HFFc6 (cell line): ENCODE data around the gene TDRD12. TPM values are rescaled to one million over a fixed set of nuclear protein-coding genes. Genes with fewer than 3 reads are reported as not detected.
"Not testable (repeated sequence)": the region's sequence is repeated elsewhere in the genome, so short reads cannot be mapped to it uniquely, and the experiment has no call there.

Experiments
- DNase-seq: peaks from one replicate; pipeline ENCODE4 v3.0.0-alpha.2; 2018
- H3K27ac Mint-ChIP-seq: 2 replicates; pipeline ENCODE4 v1.8.0; 2020; ENCODE audit warnings: mild to moderate bottlenecking, mixed read lengths
- H3K27me3 Mint-ChIP-seq: 2 replicates; pipeline ENCODE4 v1.8.0; 2021; ENCODE audit warnings: mild to moderate bottlenecking, moderate library complexity, mixed read lengths; ENCODE audit not compliant: insufficient read depth
- H3K36me3 Mint-ChIP-seq: 2 replicates; pipeline ENCODE4 v1.8.0; 2021; ENCODE audit warnings: low read depth, mixed read lengths
- H3K4me1 Mint-ChIP-seq: 2 replicates; pipeline ENCODE4 v1.8.0; 2020; ENCODE audit warnings: low read depth, mixed read lengths
- H3K4me3 Mint-ChIP-seq: 2 replicates; pipeline ENCODE4 v1.8.0; 2020; ENCODE audit warnings: mild to moderate bottlenecking, moderate library complexity, mixed read lengths
- H3K9me3 Mint-ChIP-seq: 2 replicates; pipeline ENCODE4 v1.8.0; 2020; ENCODE audit warnings: mild to moderate bottlenecking, mixed read lengths
- CTCF ChIP-seq: fragments of 200-600 bp; sonication (generic); IDR thresholded peaks from 2 replicates; pipeline ENCODE4 v1.5.0; 2021; ENCODE audit warnings: antibody characterized with exemption, mild to moderate bottlenecking
- total RNA-seq, 6 experiments: library from RNA; stranded (reverse); fragmentation: NEBNext Ultra II Directional; extraction: Animal tissue kit (Norgen Biotek cat#: 25700); gene quantifications; 2 replicates in 1 of 6; 3 replicates in 5 of 6; pipeline ENCODE4 v1.2.3, GENCODE V29; 2021

The TDRD12 gene
- total RNA-seq, 6 experiments from 2014 or later, result 0.07 to 0.31 (median 0.18) TPM; not detected in 1

GRCh38 chr19:32771596-32771995, 52.0 kb downstream of the TDRD12 start:
- H3K4me3 Mint-ChIP-seq, result no peak overlapping the region
- H3K27ac Mint-ChIP-seq, result no peak overlapping the region

GRCh38 chr19:32773126-32773525, 53.6 kb downstream of the TDRD12 start:
- H3K9me3 Mint-ChIP-seq, result no peaks in the 10 kb centered on the region; the same call in 1 of the 2 replicates
- no peak overlapping the region; the same call in 1 of the 2 replicates for H3K27ac Mint-ChIP-seq
- peak; percentile 28 for DNase-seq
- no peak for TF ChIP-seq CTCF
- H3K4me1 Mint-ChIP-seq, result peaks cover 7% of the 10 kb centered on the region
- peaks cover 5% of the 10 kb centered on the region; the same call in 1 of the 2 replicates for H3K36me3 Mint-ChIP-seq
- H3K4me3 Mint-ChIP-seq, result no peak overlapping the region
- peaks cover 6% of the 10 kb centered on the region for H3K27me3 Mint-ChIP-seq

More at GRCh38 chr19:32771596-32771995, 52.0 kb downstream of the TDRD12 start:
- DNase-seq, result no peak
- no peak for TF ChIP-seq CTCF
- no peaks in the 10 kb centered on the region; the same call in 1 of the 2 replicates for H3K9me3 Mint-ChIP-seq
- H3K4me1 Mint-ChIP-seq, result peaks cover 7% of the 10 kb centered on the region
- peaks cover 6% of the 10 kb centered on the region for H3K27me3 Mint-ChIP-seq
- H3K36me3 Mint-ChIP-seq, result peaks cover 5% of the 10 kb centered on the region; the same call in 1 of the 2 replicates

GRCh38 chr19:32779082-32779481, 59.5 kb downstream of the TDRD12 start:
- H3K27me3 Mint-ChIP-seq, result peaks cover 19% of the 10 kb centered on the region
- H3K36me3 Mint-ChIP-seq, result peaks cover 8% of the 10 kb centered on the region
- no peak overlapping the region for H3K27ac Mint-ChIP-seq
- no peak overlapping the region for H3K4me3 Mint-ChIP-seq
- DNase-seq, result no peak
- TF ChIP-seq CTCF, result no peak
- H3K4me1 Mint-ChIP-seq, result no peaks in the 10 kb centered on the region
- peaks cover 8% of the 10 kb centered on the region for H3K9me3 Mint-ChIP-seq

- peaks cover 8% of the 10 kb centered on the region for H3K9me3 Mint-ChIP-seq
- H3K36me3 Mint-ChIP-seq, result peaks cover 8% of the 10 kb centered on the region
- peaks cover 26% of the 10 kb centered on the region for H3K27me3 Mint-ChIP-seq
- no peak for TF ChIP-seq CTCF
- H3K4me1 Mint-ChIP-seq, result no peaks in the 10 kb centered on the region
- no peak for DNase-seq
- H3K27ac Mint-ChIP-seq, result no peak overlapping the region
- H3K4me3 Mint-ChIP-seq, result no peak overlapping the region
These were observed 61.7 kb downstream of the TDRD12 start for GRCh38 chr19:32781280-32781679.

- not testable (repeated sequence) for H3K4me3 Mint-ChIP-seq, H3K4me1 Mint-ChIP-seq, DNase-seq, H3K9me3 Mint-ChIP-seq, H3K36me3 Mint-ChIP-seq, H3K27ac Mint-ChIP-seq
- H3K27me3 Mint-ChIP-seq, result peaks cover 31% of the 10 kb centered on the region
These were observed 62.5 kb downstream of the TDRD12 start for GRCh38 chr19:32782089-32782488.

GRCh38 chr19:32787161-32787813, 67.7 kb downstream of the TDRD12 start:
- H3K4me1 Mint-ChIP-seq, H3K27ac Mint-ChIP-seq, H3K9me3 Mint-ChIP-seq, H3K36me3 Mint-ChIP-seq, H3K4me3 Mint-ChIP-seq, DNase-seq: not testable (repeated sequence)
- H3K27me3 Mint-ChIP-seq, result peaks cover 31% of the 10 kb centered on the region

- peaks cover 33% of the 10 kb centered on the region for H3K27me3 Mint-ChIP-seq
- not testable (repeated sequence) for DNase-seq, H3K4me3 Mint-ChIP-seq, H3K27ac Mint-ChIP-seq, H3K36me3 Mint-ChIP-seq, H3K9me3 Mint-ChIP-seq, H3K4me1 Mint-ChIP-seq
These were observed 68.3 kb downstream of the TDRD12 start for GRCh38 chr19:32787895-32788294.
